MCF 10A (cell line): ENCODE measurements around the gene RABGGTB. TPM values are rescaled to one million over a fixed set of nuclear protein-coding genes. Genes with fewer than 3 reads are reported as not detected.
"Not testable (repeated sequence)": the region's sequence is repeated elsewhere in the genome, so short reads cannot be mapped to it uniquely, and the experiment has no call there.

Experiments
- BruUV-seq: library from RNA; stranded (reverse); fragments of 400-500 nt; replicated peaks from 2 replicates; lab custom pipeline; 2021; lab: Mats Ljungman, UMichigan
- CTCF ChIA-PET: fragments of 300-600 bp; sonication (Branson Sonifier 250); formaldehyde crosslinking; extraction: SDS; loops from one replicate; lab custom pipeline; 2021; ENCODE audit warnings: antibody characterized with exemption, inconsistent platforms; lab: Yijun Ruan, JAX
- POLR2A ChIA-PET: fragments of 300-600, 350-650 bp; sonication (Branson Sonifier 250); formaldehyde crosslinking; extraction: SDS; loops from one replicate; lab custom pipeline; 2020; ENCODE audit warnings: antibody characterized with exemption, inconsistent platforms; lab: Yijun Ruan, JAX
- DNase-seq: peaks from one replicate; pipeline ENCODE4 v3.0.0-alpha.2; 2018; ENCODE audit not compliant: unreplicated experiment
- H3K27ac Mint-ChIP-seq: one replicate; pipeline ENCODE4 v1.8.0; 2022; ENCODE audit warnings: mild to moderate bottlenecking, low read depth, mixed read lengths; ENCODE audit not compliant: unreplicated experiment
- H3K27me3 Mint-ChIP-seq: one replicate; pipeline ENCODE4 v1.8.0; 2022; ENCODE audit warnings: mixed read lengths; ENCODE audit not compliant: insufficient read depth, unreplicated experiment
- H3K36me3 Mint-ChIP-seq: one replicate; pipeline ENCODE4 v1.8.0; 2022; ENCODE audit warnings: mild to moderate bottlenecking, moderate library complexity, mixed read lengths; ENCODE audit not compliant: insufficient read depth, unreplicated experiment
- H3K4me1 Mint-ChIP-seq: one replicate; pipeline ENCODE4 v1.8.0; 2022; ENCODE audit warnings: mixed read lengths; ENCODE audit not compliant: insufficient read depth, unreplicated experiment
- H3K4me3 Mint-ChIP-seq: one replicate; pipeline ENCODE4 v1.8.0; 2022; ENCODE audit warnings: mild to moderate bottlenecking, moderate library complexity, mixed read lengths; ENCODE audit not compliant: unreplicated experiment
- H3K9me3 Mint-ChIP-seq: one replicate; pipeline ENCODE4 v1.8.0; 2022; ENCODE audit warnings: mixed read lengths; ENCODE audit not compliant: unreplicated experiment
- intact Hi-C: fragments of 100-400 bp; cut with micrococcal nuclease; formaldehyde crosslinking; loops from 2 replicates; pipeline ENCODE4 v1.14.1; 2022
- total RNA-seq: library from RNA; stranded (reverse); gene quantifications from 2 replicates; pipeline ENCODE4 v1.2.3, GENCODE V29; 2022
- TF ChIP-seq, protein P1 (sequence below): fragments of 200-600 bp; IDR thresholded peaks from one replicate; pipeline ENCODE4 v1.8.0; 2022; ENCODE audit warnings: antibody characterized with exemption, mild to moderate bottlenecking; ENCODE audit not compliant: unreplicated experiment

Gene RABGGTB
- total RNA-seq, 1 experiment from 2014 or later = 127 TPM

DNA sequence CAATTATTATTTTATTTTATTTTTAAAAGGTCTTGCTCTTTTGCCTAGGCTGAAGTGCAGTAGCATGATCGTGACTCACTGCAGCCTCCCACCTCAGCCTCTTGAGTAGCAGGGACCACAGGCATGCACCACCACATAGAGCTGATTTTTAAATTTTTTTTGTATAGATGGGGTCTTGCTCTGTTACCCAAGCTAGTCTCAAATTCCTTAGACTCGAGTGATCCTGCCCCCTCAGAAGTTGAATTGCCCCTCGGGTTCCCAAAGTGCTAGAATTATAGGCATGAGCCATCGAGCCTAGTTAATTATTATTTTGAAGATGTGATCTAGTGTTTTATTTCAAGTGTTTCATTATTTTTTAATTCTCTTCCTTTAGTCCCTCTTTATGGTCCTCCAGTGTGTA lies 22.9 kb downstream of the RABGGTB start:
- TF ChIP-seq, protein P1, sequence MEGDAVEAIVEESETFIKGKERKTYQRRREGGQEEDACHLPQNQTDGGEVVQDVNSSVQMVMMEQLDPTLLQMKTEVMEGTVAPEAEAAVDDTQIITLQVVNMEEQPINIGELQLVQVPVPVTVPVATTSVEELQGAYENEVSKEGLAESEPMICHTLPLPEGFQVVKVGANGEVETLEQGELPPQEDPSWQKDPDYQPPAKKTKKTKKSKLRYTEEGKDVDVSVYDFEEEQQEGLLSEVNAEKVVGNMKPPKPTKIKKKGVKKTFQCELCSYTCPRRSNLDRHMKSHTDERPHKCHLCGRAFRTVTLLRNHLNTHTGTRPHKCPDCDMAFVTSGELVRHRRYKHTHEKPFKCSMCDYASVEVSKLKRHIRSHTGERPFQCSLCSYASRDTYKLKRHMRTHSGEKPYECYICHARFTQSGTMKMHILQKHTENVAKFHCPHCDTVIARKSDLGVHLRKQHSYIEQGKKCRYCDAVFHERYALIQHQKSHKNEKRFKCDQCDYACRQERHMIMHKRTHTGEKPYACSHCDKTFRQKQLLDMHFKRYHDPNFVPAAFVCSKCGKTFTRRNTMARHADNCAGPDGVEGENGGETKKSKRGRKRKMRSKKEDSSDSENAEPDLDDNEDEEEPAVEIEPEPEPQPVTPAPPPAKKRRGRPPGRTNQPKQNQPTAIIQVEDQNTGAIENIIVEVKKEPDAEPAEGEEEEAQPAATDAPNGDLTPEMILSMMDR = no peak
- ChIA-PET CTCF (no interaction called here), POLR2A (no interaction called here)
- Mint-ChIP-seq H3K9me3 (no peaks in the 10 kb centered on the region), H3K27ac (no peak overlapping the region), H3K4me1 (no peaks in the 10 kb centered on the region), H3K4me3 (no peak overlapping the region), H3K36me3 (no peaks in the 10 kb centered on the region), H3K27me3 (no peaks in the 10 kb centered on the region)
- BruUV-seq = no TSS peak
- intact Hi-C loops = no loop called here
- no peak for DNase-seq

DNA sequence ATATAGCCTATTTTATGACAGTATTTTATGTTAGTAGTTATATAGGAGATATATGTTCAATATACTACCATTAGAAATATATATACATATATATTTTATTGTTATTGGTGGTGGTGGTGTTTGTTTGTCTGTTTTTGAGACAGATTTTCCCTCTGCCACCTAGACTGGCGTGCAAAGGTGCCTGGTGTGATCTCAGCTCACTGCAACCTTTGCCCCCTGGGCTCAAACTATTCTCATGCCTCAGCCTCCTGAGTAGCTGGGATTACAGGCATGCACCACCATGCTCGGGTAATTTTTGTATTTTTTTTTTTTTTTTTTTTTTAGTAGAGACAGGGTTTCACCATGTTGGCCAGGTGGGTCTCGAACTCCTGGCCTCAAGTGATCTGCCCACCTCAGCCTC lies 24.1 kb downstream of the RABGGTB start:
- H3K4me1 Mint-ChIP-seq, DNase-seq, H3K9me3 Mint-ChIP-seq, H3K27ac Mint-ChIP-seq, H3K36me3 Mint-ChIP-seq, intact Hi-C loops, H3K4me3 Mint-ChIP-seq, CTCF ChIA-PET, H3K27me3 Mint-ChIP-seq, BruUV-seq: not testable (repeated sequence)
- POLR2A ChIA-PET = interaction anchor here (0.6 kb wide), 1 partner anchor 14 kb away, joined by 3 read pairs; no protein-coding TSS in a partner anchor

DNA sequence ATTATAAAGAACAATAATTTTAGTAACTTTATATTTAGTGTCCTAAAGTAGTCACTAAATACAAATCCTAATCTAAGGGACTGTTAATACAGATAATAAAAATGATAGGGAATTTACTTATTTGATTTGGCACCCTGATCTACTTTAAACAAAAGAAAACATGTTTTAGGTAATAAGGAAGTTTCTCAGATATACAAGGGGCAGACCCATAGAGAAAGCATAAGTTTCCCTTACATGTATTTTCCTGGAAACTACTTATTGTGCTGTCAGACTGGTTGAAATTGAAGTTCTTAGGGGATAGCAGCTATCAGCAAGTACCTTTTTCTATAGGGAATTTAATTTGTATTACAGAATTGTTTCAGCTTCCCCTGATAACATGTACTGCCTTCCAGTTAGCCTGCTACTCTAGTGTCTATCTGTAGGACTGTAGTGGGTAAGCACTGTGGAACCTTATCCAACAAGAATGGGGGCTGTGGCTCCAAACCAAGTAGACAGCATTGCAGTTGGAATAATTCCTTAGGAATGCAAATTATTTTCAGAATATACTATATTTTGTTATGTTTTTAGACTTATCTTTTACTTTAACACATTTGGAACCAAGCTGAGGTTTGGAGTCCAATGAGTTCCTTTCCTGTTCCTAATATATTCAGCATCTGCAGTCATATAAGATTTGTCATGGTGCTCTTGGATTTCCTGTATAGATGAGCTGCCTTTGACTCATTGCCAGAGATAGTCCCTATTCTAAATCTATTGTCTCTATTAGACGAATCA lies 25.3 kb downstream of the RABGGTB start:
- intact Hi-C loops = no loop called here
- TF ChIP-seq, protein P1 = no peak
- Mint-ChIP-seq H3K27me3 (no peaks in the 10 kb centered on the region), H3K4me1 (no peaks in the 10 kb centered on the region), H3K27ac (no peak overlapping the region), H3K9me3 (no peaks in the 10 kb centered on the region), H3K4me3 (no peak overlapping the region), H3K36me3 (no peaks in the 10 kb centered on the region)
- CTCF ChIA-PET = no interaction called here
- BruUV-seq = no TSS peak
- POLR2A ChIA-PET = no interaction called here
- no peak for DNase-seq

DNA sequence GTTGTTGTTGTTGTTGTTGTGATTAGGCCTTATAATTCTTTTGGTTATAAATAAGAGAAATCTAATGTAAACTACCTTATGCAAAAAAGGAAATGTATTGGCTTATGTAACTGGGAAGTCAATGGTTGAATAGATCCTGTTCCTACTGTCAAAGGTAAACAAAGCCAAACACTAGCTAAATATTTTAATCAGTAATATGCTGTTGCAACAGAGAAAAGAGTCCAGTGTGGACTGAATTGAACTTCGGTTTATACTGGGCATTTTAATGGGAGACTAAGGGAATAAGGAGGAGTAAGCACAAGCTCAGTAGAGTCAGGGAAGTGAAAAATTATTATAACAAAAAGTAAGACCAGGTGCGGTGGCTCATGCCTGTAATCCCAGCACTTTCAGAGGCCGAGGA lies 26.0 kb downstream of the RABGGTB start:
- no TSS peak for BruUV-seq
- no peak overlapping the region for H3K4me3 Mint-ChIP-seq
- ChIA-PET POLR2A (no interaction called here), CTCF (no interaction called here)
- DNase-seq = no peak
- H3K9me3 Mint-ChIP-seq = no peaks in the 10 kb centered on the region
- H3K36me3 Mint-ChIP-seq = no peaks in the 10 kb centered on the region
- no peaks in the 10 kb centered on the region for H3K27me3 Mint-ChIP-seq
- no peaks in the 10 kb centered on the region for H3K4me1 Mint-ChIP-seq
- TF ChIP-seq, protein P1 = no peak
- intact Hi-C loops = no loop called here
- no peak overlapping the region for H3K27ac Mint-ChIP-seq

DNA sequence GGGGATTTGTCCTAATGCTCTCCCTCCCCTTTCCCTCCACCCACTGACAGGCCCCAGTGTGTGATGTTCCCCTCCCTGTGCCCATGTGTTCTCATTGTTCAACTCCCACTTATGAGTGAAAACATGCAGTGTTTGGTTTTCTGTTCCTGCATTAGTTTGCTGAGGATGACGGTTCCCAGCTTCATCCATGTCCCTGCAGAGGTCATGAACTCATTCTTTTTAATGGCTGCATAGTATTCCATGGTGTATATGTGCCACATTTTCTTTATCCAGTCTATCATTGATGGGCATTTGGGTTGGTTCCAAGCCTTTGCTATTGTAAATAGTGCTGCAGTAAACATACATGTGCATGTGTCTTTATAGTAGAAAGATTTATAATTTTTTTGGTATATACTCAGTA lies 37.5 kb downstream of the RABGGTB start:
- CTCF ChIA-PET, H3K4me1 Mint-ChIP-seq, BruUV-seq, H3K9me3 Mint-ChIP-seq, POLR2A ChIA-PET, H3K27ac Mint-ChIP-seq, H3K36me3 Mint-ChIP-seq, intact Hi-C loops, H3K4me3 Mint-ChIP-seq, DNase-seq, H3K27me3 Mint-ChIP-seq: not testable (repeated sequence)
